Small intestine (tissue), 7 donors: ENCODE results near the gene SNRK. TPM values are rescaled to one million over a fixed set of nuclear protein-coding genes. Genes with fewer than 3 reads are reported as not detected.
A peak's percentile ranks its signal among the peaks of the same experiment; 100 is the strongest.

Source experiments
- DNase-seq, 2 donors: peaks; one replicate each; pipeline versions ENCODE4 v3.0.0 to v3.0.0-alpha.2; 2013
- FAIRE-seq: peaks from 2 replicates; lab custom pipeline; 2012; peaks lifted over from hg19 to GRCh38; lab: Jason Lieb, UNC
- H3K27ac ChIP-seq, 3 donors: one replicate each; pipeline ENCODE4 v1.5.1; 2013; ENCODE audit warnings: low read length in 2 of 3, mild to moderate bottlenecking in 2 of 3, control low read depth in 1 of 3, inconsistent platforms in 1 of 3, low read depth in 1 of 3, moderate library complexity in 1 of 3
- H3K27me3 ChIP-seq, 3 donors: one replicate each; pipeline ENCODE4 v1.6.1; 2013; ENCODE audit warnings: low read length in 3 of 3, inconsistent platforms in 1 of 3; ENCODE audit not compliant: control insufficient read depth in 3 of 3, insufficient read depth in 3 of 3
- H3K36me3 ChIP-seq, 3 donors: one replicate each; pipeline ENCODE4 v1.6.1; 2013; ENCODE audit warnings: low read length in 3 of 3, inconsistent platforms in 1 of 3, low read depth in 1 of 3, mild to moderate bottlenecking in 1 of 3, moderate library complexity in 1 of 3; ENCODE audit not compliant: control insufficient read depth in 3 of 3, insufficient read depth in 2 of 3
- H3K4me1 ChIP-seq, 3 donors: one replicate each; pipeline ENCODE4 v1.6.1; 2013; ENCODE audit warnings: low read length in 2 of 3, inconsistent platforms in 1 of 3, low read depth in 1 of 3, mild to moderate bottlenecking in 1 of 3, moderate library complexity in 1 of 3; ENCODE audit not compliant: control insufficient read depth in 3 of 3, insufficient read depth in 2 of 3
- H3K4me3 ChIP-seq, 3 donors: one replicate each; pipeline ENCODE4 v1.5.1; 2013; ENCODE audit warnings: low read length in 3 of 3, control low read depth in 1 of 3, inconsistent platforms in 1 of 3, low read depth in 1 of 3, mild to moderate bottlenecking in 1 of 3, moderate library complexity in 1 of 3
- H3K9me3 ChIP-seq, 2 donors: one replicate each; pipeline ENCODE4 v1.6.1; 2013; ENCODE audit warnings: low read depth in 1 of 2, low read length in 1 of 2; ENCODE audit not compliant: control insufficient read depth in 2 of 2, insufficient read depth in 1 of 2
- WGBS, 3 donors: extraction: QIAGEN DNeasy Blood & Tissue Kit; methylation state at CpG; one replicate each; pipeline ENCODE4 v1.1.7; 2013; 5-methylcytosine and 5-hydroxymethylcytosine counted together
- polyA plus RNA-seq, 4 donors: library from polyadenylated mRNA; stranded (reverse) in 3 of 4; unstranded in 1 of 4; fragments of 200-250 nt in 3 of 4; fragments of 120-200 nt in 1 of 4; gene quantifications; one replicate each; pipeline versions ENCODE4 v1.2.1 to v1.2.3, GENCODE V29; 2013
- donor health status: healthy with polysubstance abuse.
- donor health status: control.
- donor health status: control.
- donor health status: Bipolar disorder and iron deficiency.
- donor health status: healthy.

SNRK gene
- polyA plus RNA-seq, 4 donors, result 14.9 to 27.5 (median 17.3) TPM

- H3K36me3 ChIP-seq, result peaks cover 10 to 34% (median 17%) of the 10 kb centered on the region in 3 donors
- no peaks in the 10 kb centered on the region for H3K4me1 ChIP-seq
- no peaks in the 10 kb centered on the region for H3K27me3 ChIP-seq
- no peak overlapping the region for H3K27ac ChIP-seq
- H3K9me3 ChIP-seq, result peaks cover 0 to 35% of the 10 kb centered on the region in 2 donors
- WGBS, 3 donors, result 83 to 95% (median 95%) methylated on average over 1 of the region's 1 CpG
- no peak for FAIRE-seq
- no peak for DNase-seq
- no peak overlapping the region for H3K4me3 ChIP-seq
These were observed 48.6 kb downstream of the SNRK start for GRCh38 chr3:43334976-43335375.

DNA sequence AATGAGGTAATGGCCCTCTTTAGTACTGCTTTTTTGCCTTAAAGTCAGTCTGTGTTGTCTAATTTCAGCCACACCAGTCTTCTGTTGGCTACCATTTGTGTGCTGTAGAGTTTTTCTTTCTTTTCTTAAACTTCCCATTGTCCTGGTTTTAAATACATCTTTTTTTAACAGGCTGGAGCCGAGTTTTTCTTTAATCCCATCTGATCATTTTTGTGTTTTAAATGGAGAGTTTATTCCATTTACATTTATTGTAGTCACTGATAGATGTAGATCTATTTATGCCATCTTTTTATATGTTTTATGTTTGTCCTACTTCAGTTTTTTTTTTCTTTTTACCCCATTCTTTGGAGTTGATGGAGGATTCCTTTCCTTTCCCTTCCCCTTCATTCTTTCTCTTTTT, 49.5 kb downstream of the SNRK start:
- Histone ChIP-seq H3K27ac (no peak overlapping the region), H3K4me3 (no peak overlapping the region), H3K27me3 (no peaks in the 10 kb centered on the region), H3K36me3 (peaks cover 15 to 38% (median 24%) of the 10 kb centered on the region in 3 donors), H3K9me3 (peaks cover 0 to 35% of the 10 kb centered on the region in 2 donors), H3K4me1 (no peaks in the 10 kb centered on the region)
- FAIRE-seq (no peak), DNase-seq (no peak)
- WGBS, 3 donors, result 92 to 100% (median 96%) methylated on average over 1 of the region's 1 CpG

DNA sequence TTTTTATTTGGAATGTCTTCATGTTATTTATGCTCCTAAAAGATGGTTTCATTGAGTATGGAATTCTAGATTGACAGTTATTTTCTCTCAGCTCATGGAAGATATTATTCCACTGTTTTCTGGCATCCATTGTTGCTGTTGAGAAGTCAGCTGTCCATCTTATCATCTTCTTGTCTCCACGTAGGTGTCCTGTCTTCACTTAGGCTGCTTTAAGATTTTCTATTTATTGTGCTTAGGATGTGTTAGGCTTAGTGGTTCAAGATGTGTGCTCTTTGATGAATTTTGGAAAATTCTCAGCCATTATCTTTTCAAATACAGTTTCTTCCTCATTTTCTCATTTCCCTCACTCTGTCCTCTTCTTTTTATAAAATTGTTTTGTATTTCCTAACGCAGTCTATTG, 52.0 kb downstream of the SNRK start:
- peaks cover 0 to 35% of the 10 kb centered on the region in 2 donors for H3K9me3 ChIP-seq
- DNase-seq (no peak), FAIRE-seq (no peak)
- H3K4me3 ChIP-seq, result no peak overlapping the region
- WGBS, 3 donors, result 95 to 96% (median 96%) methylated on average over 2 of the region's 2 CpGs
- H3K4me1 ChIP-seq, result no peaks in the 10 kb centered on the region
- H3K27ac ChIP-seq, result no peak overlapping the region
- no peaks in the 10 kb centered on the region for H3K27me3 ChIP-seq
- H3K36me3 ChIP-seq, result peaks cover 20 to 48% (median 34%) of the 10 kb centered on the region in 3 donors

DNA sequence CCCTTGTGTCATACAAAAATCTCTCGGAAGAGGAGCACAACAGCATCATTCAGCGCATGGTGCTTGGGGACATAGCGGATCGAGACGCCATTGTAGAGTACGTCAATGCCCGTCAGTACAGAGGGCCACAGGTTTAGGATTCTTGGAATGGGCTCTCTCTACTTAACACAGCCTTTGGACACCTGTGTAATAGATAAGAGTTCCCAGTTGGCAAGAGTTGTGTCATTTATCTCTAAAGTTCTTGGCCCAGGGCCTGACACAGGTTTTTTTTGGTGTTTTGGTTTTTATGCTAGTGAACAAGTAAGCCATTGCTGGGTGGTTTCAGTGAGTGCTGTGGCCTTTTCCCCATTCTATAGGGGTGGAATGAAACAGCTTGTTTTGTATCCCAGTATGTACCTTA, 54.1 kb downstream of the SNRK start:
- FAIRE-seq, result no peak
- Histone ChIP-seq H3K4me1 (peaks cover 0 to 3% (median 0%) of the 10 kb centered on the region in 3 donors), H3K27ac (no peak overlapping the region), H3K4me3 (no peak overlapping the region), H3K9me3 (peaks cover 0 to 28% of the 10 kb centered on the region in 2 donors), H3K27me3 (no peaks in the 10 kb centered on the region), H3K36me3 (peaks cover 22 to 50% (median 40%) of the 10 kb centered on the region in 3 donors)
- DNase-seq, result no peak
- 78 to 94% (median 92%) methylated on average over 7 of the region's 7 CpGs for WGBS, 3 donors

DNA sequence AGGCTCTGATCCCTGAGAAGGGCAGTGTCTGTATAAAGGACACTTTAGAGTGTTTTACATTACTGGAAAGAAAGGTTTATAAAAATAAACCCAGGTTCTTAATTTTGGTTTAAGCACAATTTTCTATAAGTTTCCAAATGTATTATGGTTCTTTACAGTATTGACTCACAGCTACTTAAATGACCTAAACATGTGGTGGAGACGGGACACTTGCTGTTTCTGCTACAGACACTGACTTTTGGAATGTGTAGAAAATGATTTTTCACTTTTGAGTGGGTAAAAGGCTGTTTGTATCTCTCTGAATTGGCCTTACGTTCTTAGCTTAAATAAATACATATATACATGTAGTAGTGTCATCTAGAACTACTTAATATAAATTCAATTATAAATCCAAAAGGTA, 55.4 kb downstream of the SNRK start:
- no peak for FAIRE-seq
- peaks cover 19 to 48% (median 34%) of the 10 kb centered on the region in 3 donors for H3K36me3 ChIP-seq

DNA sequence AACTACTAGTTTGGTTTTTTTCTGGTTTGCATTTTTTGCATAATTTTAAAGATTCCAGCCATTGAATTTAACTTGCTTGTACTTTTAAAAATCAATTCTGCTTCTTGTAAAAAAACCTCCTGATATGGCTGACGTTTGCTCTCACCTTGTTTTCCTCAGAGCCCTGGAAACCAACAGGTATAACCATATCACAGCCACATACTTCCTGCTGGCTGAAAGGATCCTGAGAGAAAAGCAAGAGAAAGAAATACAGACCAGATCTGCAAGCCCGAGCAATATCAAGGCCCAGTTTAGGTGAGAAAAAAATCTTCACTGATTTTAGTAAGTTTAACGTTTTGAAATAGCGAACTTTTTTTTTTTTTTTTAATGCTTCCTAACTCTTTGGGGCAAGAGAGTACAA, 56.8 kb downstream of the SNRK start:
- Histone ChIP-seq H3K27me3 (no peaks in the 10 kb centered on the region), H3K36me3 (peaks cover 20 to 48% (median 37%) of the 10 kb centered on the region in 3 donors), H3K9me3 (peaks cover 0 to 7% of the 10 kb centered on the region in 2 donors), H3K27ac (peak overlapping the region in 1 of 3 donors; percentile 58), H3K4me1 (peaks cover 0 to 3% (median 0%) of the 10 kb centered on the region in 3 donors), H3K4me3 (no peak overlapping the region)
- FAIRE-seq (no peak), DNase-seq (peak in 1 of 2 donors; percentile 11)
- WGBS, 3 donors, result 60 to 83% (median 74%) methylated on average over 4 of the region's 4 CpGs

More for the DNA sequence above, 55.4 kb downstream of the SNRK start:
- WGBS, 3 donors, result 79 to 86% (median 79%) methylated on average over 2 of the region's 2 CpGs
- DNase-seq, result no peak
- Histone ChIP-seq H3K27ac (no peak overlapping the region), H3K4me1 (peaks cover 0 to 3% (median 0%) of the 10 kb centered on the region in 3 donors), H3K9me3 (peaks cover 0 to 19% of the 10 kb centered on the region in 2 donors), H3K4me3 (no peak overlapping the region), H3K27me3 (no peaks in the 10 kb centered on the region)

DNA sequence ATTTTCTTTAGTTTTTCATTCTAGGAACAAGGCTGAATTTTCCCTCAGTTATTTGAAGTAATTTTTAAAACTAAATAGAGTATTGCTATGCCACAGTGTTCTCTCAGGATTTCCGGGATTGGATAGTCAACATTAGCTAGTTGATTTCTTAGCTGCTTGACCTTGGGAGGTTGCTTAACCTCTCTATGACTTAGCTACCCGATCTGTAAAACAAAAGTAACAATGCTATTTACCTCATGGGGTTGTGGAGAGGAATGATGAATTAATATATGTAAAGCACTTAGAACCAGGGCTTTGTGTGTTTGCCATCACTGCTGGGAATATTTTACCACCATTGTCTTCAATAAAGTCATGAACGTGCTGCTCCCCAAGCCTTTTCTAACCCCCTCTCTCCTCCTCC, 57.5 kb downstream of the SNRK start:
- DNase-seq (no peak), FAIRE-seq (no peak)
- Histone ChIP-seq H3K4me3 (no peak overlapping the region), H3K27me3 (no peaks in the 10 kb centered on the region), H3K9me3 (peaks cover 0 to 7% of the 10 kb centered on the region in 2 donors), H3K4me1 (peaks cover 0 to 3% (median 0%) of the 10 kb centered on the region in 3 donors), H3K27ac (no peak overlapping the region), H3K36me3 (peaks cover 20 to 53% (median 39%) of the 10 kb centered on the region in 3 donors)
- 78 to 88% (median 81%) methylated on average over 3 of the region's 3 CpGs for WGBS, 3 donors

DNA sequence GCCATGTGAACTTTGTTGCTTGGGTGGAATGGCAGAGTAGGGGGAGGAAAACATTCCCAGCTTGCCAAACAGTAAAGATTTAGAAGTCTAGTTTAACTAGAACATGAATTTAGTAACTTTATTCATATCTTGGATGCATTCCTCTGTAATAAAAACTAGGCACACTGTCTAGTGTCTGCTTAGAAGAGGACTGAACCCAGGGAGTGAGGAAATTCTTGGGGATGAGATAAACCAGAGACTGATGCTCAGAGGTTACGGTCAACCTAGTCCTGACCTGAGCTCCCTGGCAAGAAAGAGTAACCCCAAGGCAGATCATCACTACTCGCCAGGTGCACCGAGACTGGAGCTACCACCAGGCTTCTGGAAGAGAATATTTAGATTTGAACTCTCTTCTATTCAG, 58.2 kb downstream of the SNRK start:
- peaks cover 0 to 3% (median 0%) of the 10 kb centered on the region in 3 donors for H3K4me1 ChIP-seq
- no peak overlapping the region for H3K27ac ChIP-seq
- no peak for FAIRE-seq
- 97 to 100% (median 100%) methylated on average over 3 of the region's 3 CpGs for WGBS, 3 donors
- H3K4me3 ChIP-seq, result no peak overlapping the region
- peaks cover 16 to 53% (median 39%) of the 10 kb centered on the region in 3 donors for H3K36me3 ChIP-seq
- no peak for DNase-seq
- H3K27me3 ChIP-seq, result no peaks in the 10 kb centered on the region
- H3K9me3 ChIP-seq, result peaks cover 0 to under 1% of the 10 kb centered on the region in 2 donors

DNA sequence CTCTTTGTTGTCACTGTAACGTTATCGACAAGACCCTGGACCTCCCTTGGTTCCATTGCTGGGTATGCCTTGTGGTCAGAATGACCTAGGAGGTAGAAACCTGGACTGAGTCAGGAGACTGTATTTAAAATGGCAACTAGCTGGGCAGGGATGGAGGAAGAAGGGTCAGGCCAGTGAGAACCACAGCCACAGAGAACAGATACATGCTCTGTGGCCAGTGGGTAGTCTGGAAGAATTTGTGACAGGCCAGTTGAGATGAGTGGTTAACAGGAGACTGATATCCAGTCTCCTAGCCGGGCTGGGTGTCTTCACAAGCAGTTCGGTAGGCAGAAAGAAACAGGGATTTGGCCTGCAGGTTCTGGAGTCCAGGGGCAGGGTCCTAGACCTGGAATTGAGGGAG, 58.9 kb downstream of the SNRK start:
- Histone ChIP-seq H3K27ac (peak overlapping the region in 1 of 3 donors; percentile 48), H3K4me1 (peaks cover 0 to 3% (median 0%) of the 10 kb centered on the region in 3 donors), H3K9me3 (no peaks in the 10 kb centered on the region), H3K36me3 (peaks cover 13 to 54% (median 38%) of the 10 kb centered on the region in 3 donors), H3K4me3 (no peak overlapping the region), H3K27me3 (no peaks in the 10 kb centered on the region)
- FAIRE-seq (no peak), DNase-seq (no peak)
- WGBS, 3 donors, result 96 to 98% (median 98%) methylated on average over 4 of the region's 4 CpGs
